ENCODE data around the gene RFX1. TPM values are rescaled to one million over a fixed set of nuclear protein-coding genes. Genes with fewer than 3 reads are reported as not detected.

The RFX1 gene
- total and polyA plus RNA-seq, 2 of the 13 experiments (the other 11 are each of a cell fraction or from before 2014, with no cell fraction given), result 1.1 to 1.3 TPM

- Histone ChIP-seq H3K27ac (ENCODE audit: extremely low read length, insufficient read depth, low read length) (no peak overlapping the region), H2AFZ (ENCODE audit: low read length) (no peak overlapping the region), H3K27me3 (ENCODE audit: control insufficient read depth in 1 of 2, insufficient read depth in 2 of 2, low read length in 2 of 2) (no peaks in the 10 kb centered on the region), H3K79me2 (ENCODE audit: insufficient read depth, low read length) (no peaks in the 10 kb centered on the region), H3K9ac (ENCODE audit: insufficient read depth, low read depth, low read length) (no peak overlapping the region), H4K20me1 (ENCODE audit: insufficient read depth, low read length) (no peaks in the 10 kb centered on the region), H3K36me3 (replicated peaks in 1 of 2; ENCODE audit: control insufficient read depth in 1 of 2, insufficient read depth in 2 of 2, low read length in 2 of 2) (peaks cover 8 to 28% of the 10 kb centered on the region in 2 experiments), H3K4me2 (ENCODE audit: low read depth, low read length) (no peak overlapping the region), H3K4me3 (replicated peaks in 1 of 3; ENCODE audit: insufficient read depth in 1 of 3, low read depth in 2 of 3, low read length in 3 of 3) (no peak overlapping the region), H3K9me3 (ENCODE audit: low read length) (no peaks in the 10 kb centered on the region), H3K4me1 (ENCODE audit: insufficient read depth, low read length) (no peaks in the 10 kb centered on the region)
- CTCF ChIA-PET (ENCODE audit: low intra/inter-chr PET ratio, low total read pairs), result no interaction called here
- ATAC-seq (no peak), FAIRE-seq (no peak), DNase-seq (ENCODE audit: low spot score) (no peak)
- WGBS (ENCODE audit: low lambda C conversion rate), result 93% methylated on average over 7 of the region's 8 CpGs
- POLR2A ChIA-PET, result no interaction called here
- in situ Hi-C loops (cut with HindIII; ENCODE audit: extremely low pct_ligation_motif_present, low pct_unique_long_range_greater_than_20kb) (no loop called here), intact Hi-C loops (cut with micrococcal nuclease; ENCODE audit: unreplicated experiment) (no loop called here)
- TF ChIP-seq ZNF775 (CRISPR knock-in tag; IDR thresholded peaks at IDR 0.05; ENCODE audit: borderline replicate concordance) (no peak), ZNF350 (CRISPR knock-in tag; IDR thresholded peaks at IDR 0.05; ENCODE audit: borderline replicate concordance, low read depth) (no peak), FLYWCH1 (CRISPR knock-in tag; IDR thresholded peaks at IDR 0.05) (no peak), RXRB (CRISPR knock-in tag; IDR thresholded peaks at IDR 0.05; ENCODE audit: borderline replicate concordance) (no peak), POGZ (CRISPR knock-in tag; IDR thresholded peaks at IDR 0.05) (no peak), RFXAP (CRISPR knock-in tag; IDR thresholded peaks at IDR 0.05; ENCODE audit: borderline replicate concordance) (no peak), HHEX (CRISPR knock-in tag; IDR thresholded peaks at IDR 0.05) (no peak), ZNF7 (CRISPR knock-in tag; IDR thresholded peaks at IDR 0.05) (no peak)
- TF ChIP-seq, protein P1, sequence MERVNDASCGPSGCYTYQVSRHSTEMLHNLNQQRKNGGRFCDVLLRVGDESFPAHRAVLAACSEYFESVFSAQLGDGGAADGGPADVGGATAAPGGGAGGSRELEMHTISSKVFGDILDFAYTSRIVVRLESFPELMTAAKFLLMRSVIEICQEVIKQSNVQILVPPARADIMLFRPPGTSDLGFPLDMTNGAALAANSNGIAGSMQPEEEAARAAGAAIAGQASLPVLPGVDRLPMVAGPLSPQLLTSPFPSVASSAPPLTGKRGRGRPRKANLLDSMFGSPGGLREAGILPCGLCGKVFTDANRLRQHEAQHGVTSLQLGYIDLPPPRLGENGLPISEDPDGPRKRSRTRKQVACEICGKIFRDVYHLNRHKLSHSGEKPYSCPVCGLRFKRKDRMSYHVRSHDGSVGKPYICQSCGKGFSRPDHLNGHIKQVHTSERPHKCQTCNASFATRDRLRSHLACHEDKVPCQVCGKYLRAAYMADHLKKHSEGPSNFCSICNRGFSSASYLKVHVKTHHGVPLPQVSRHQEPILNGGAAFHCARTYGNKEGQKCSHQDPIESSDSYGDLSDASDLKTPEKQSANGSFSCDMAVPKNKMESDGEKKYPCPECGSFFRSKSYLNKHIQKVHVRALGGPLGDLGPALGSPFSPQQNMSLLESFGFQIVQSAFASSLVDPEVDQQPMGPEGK (CRISPR knock-in tag; IDR thresholded peaks at IDR 0.05), result no peak
- no TSS peak for BruUV-seq (replicated peaks)
Observed at GRCh38 chr19:13926715-13927114, 79.4 kb downstream of the RFX1 start.
